Large intestine (tissue), 3 donors: ENCODE data around the gene NIPBL. TPM values are rescaled to one million over a fixed set of nuclear protein-coding genes. Genes with fewer than 3 reads are reported as not detected.

Experiments
- DNase-seq, 2 donors: peaks; one replicate each; pipeline versions ENCODE4 v3.0.0 to v3.0.0-alpha.2; 2013
- H3K27ac ChIP-seq: one replicate; pipeline ENCODE4 v1.5.1; 2013; ENCODE audit warnings: low read length
- H3K27me3 ChIP-seq: 2 replicates; pipeline ENCODE4 v1.6.1; 2013; ENCODE audit warnings: low read length; ENCODE audit not compliant: control insufficient read depth, insufficient read depth
- H3K36me3 ChIP-seq: 2 replicates; pipeline ENCODE4 v1.6.1; 2013; ENCODE audit warnings: low read length; ENCODE audit not compliant: control insufficient read depth, insufficient read depth
- H3K4me1 ChIP-seq: one replicate; pipeline ENCODE4 v1.6.1; 2013; ENCODE audit warnings: low read length; ENCODE audit not compliant: control insufficient read depth, insufficient read depth
- H3K4me3 ChIP-seq: one replicate; pipeline ENCODE4 v1.5.1; 2013; ENCODE audit warnings: low read length
- H3K9me3 ChIP-seq: one replicate; pipeline ENCODE4 v1.6.1; 2013; ENCODE audit warnings: mild to moderate bottlenecking, low read depth, low read length, moderate library complexity; ENCODE audit not compliant: control insufficient read depth
- WGBS: methylation state at CpG from one replicate; pipeline ENCODE4 v1.1.5; 2013; ENCODE audit warnings: low lambda C conversion rate; ENCODE audit not compliant: insufficient coverage; 5-methylcytosine and 5-hydroxymethylcytosine counted together
- polyA plus RNA-seq: library from polyadenylated mRNA; unstranded; fragments of 120-200 nt; gene quantifications from one replicate; pipeline ENCODE4 v1.2.1, GENCODE V29; 2013

Gene NIPBL
- polyA plus RNA-seq, 1 donor: 34.1 TPM

GRCh38 chr5:37111426-37112382, 235.1 kb downstream of the NIPBL start:
- Histone ChIP-seq H3K27ac (peak overlapping the region; percentile 41), H3K9me3 (no peaks in the 10 kb centered on the region), H3K36me3 (peaks cover 34% of the 10 kb centered on the region), H3K27me3 (no peaks in the 10 kb centered on the region), H3K4me1 (peaks cover 25% of the 10 kb centered on the region), H3K4me3 (no peak overlapping the region)
- DNase-seq: peak in 1 of 2 donors; percentile 38
- 50% methylated on average over 2 of the region's 4 CpGs for WGBS

GRCh38 chr5:37112383-37112991, 235.9 kb downstream of the NIPBL start:
- Histone ChIP-seq H3K9me3 (no peaks in the 10 kb centered on the region), H3K27ac (no peak overlapping the region), H3K27me3 (no peaks in the 10 kb centered on the region), H3K36me3 (peaks cover 29% of the 10 kb centered on the region), H3K4me1 (peaks cover 25% of the 10 kb centered on the region), H3K4me3 (no peak overlapping the region)
- no CpG with 5 or more reads among the region's 3 CpGs for WGBS
- no peak for DNase-seq
